ENCODE results near the gene LONRF2. TPM values are rescaled to one million over a fixed set of nuclear protein-coding genes. Genes with fewer than 3 reads are reported as not detected.

Gene LONRF2
- total RNA-seq, 1 experiment from 2014 or later: 1.6 TPM

DNA sequence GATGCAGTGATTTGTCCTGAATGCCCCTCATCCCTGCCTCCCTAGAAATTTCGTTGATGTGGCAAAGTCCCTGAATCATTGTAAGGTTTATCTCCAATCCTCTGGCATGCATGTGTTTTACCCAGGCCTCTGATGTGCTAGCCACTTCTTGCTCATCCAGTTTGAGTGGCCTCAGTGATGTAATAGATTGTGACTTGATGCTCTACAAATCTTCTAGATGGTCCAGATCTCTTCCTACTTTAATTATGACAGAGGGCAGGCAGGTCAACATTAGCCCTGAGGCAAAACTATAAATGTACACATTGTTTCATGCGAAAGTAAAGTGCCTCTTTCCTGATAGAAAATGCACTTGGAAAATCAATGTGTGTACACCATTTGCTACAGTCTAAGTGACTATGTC lies 54.5 kb downstream of the LONRF2 start:
- no TSS peak for BruUV-seq (replicated peaks)
- Histone ChIP-seq H4K20me1 (ENCODE audit: insufficient read depth) (no peaks in the 10 kb centered on the region), H3K27ac (ENCODE audit: low read depth, low read length) (no peak overlapping the region), H3K27me3 (ENCODE audit: insufficient read depth, low read length) (no peaks in the 10 kb centered on the region), H3K9me3 (ENCODE audit: control insufficient read depth in 1 of 2, insufficient read depth in 1 of 2, low read depth in 1 of 2, low read length in 2 of 2) (peaks cover 0 to 5% of the 10 kb centered on the region in 2 experiments; a peak in 1 of 4 replicates), H3K79me2 (ENCODE audit: insufficient read depth, low read length) (no peaks in the 10 kb centered on the region), H3K4me2 (ENCODE audit: low read length) (no peak overlapping the region), H3K9me2 (ENCODE audit: insufficient read depth) (no peaks in the 10 kb centered on the region), H3K36me3 (ENCODE audit: control insufficient read depth in 1 of 2, insufficient read depth in 2 of 2, low read length in 2 of 2) (no peaks in the 10 kb centered on the region), H3K4me1 (ENCODE audit: control insufficient read depth in 1 of 2, insufficient read depth in 2 of 2, low read length in 2 of 2) (0 out of 4 replicates have a peak, but pooled peaks cover 0 to 6% of the 10 kb centered on the region in 2 experiments), H3K4me3 (replicated peaks in 1 of 2; ENCODE audit: low read depth in 1 of 2, low read length in 2 of 2) (no peak overlapping the region), H2AFZ (ENCODE audit: low read depth, low read length, poor library complexity, severe bottlenecking) (no peak overlapping the region), H3K9ac (ENCODE audit: low read length) (no peak overlapping the region)
- RAD21 ChIA-PET (ENCODE audit: low non-redundant PET in 1 of 2, low total read pairs in 2 of 2, uncharacterized antibody in 2 of 2, unreplicated experiment in 2 of 2): no interaction called here
- POLR2A ChIA-PET: no interaction called here
- CTCF ChIA-PET: interaction anchor here (1.2 to 7.1 kb wide), 2 partner anchors 113 to 709 kb away, joined by 3 to 147 read pairs; no protein-coding TSS in a partner anchor
- no peak for TF ChIP-seq CBX3 (IDR thresholded peaks at IDR 0.05; ENCODE audit: low read depth)
- no peak for DNase-seq (ENCODE audit: low read depth, low spot score)
- intact Hi-C loops (cut with micrococcal nuclease): loop anchor here (10.0 kb wide), 1 partner anchor 297 kb away; the partner anchor contains the start of gene PDCL3
- no peak for ATAC-seq

DNA sequence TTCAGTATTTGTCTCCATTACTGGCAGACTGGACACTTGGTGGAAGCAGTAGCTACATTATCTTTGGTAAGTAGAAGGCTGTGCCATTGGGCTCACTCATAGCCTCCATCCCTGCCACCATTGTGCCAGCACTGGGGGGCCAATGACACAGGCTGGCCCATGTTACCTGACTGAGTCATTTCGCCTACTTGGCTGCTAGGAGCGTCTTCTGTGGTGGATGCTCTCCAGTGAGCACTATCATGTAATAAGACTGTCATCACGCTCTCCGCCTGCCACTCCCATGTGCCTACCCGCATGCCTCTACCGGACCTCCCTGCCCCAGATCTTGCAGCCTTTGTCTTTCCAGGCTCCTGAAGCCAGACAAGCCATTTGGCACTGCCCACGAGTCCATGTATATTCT lies 56.2 kb downstream of the LONRF2 start:
- intact Hi-C loops (cut with micrococcal nuclease): loop anchor here (10.0 kb wide), 1 partner anchor 299 kb away; the partner anchor contains the start of gene PDCL3
- ChIA-PET CTCF (interaction anchor here (1.2 to 7.1 kb wide), 2 partner anchors 114 to 156 kb away, joined by 4 to 147 read pairs; no protein-coding TSS in a partner anchor), RAD21 (ENCODE audit: low non-redundant PET in 1 of 2, low total read pairs in 2 of 2, uncharacterized antibody in 2 of 2, unreplicated experiment in 2 of 2) (interaction anchor here in 1 of 2 experiments (1.2 kb wide), 1 partner anchor 25 kb away, joined by 3 read pairs; no protein-coding TSS in a partner anchor), POLR2A (interaction anchor here (0.9 kb wide), 1 partner anchor 107 kb away, joined by 3 read pairs; no protein-coding TSS in a partner anchor)
- no peaks in the 10 kb centered on the region for H3K79me2 ChIP-seq (ENCODE audit: insufficient read depth, low read length)
- H3K9me2 ChIP-seq (ENCODE audit: insufficient read depth): no peaks in the 10 kb centered on the region
- no peak overlapping the region for H3K27ac ChIP-seq (ENCODE audit: low read depth, low read length)
- no peak overlapping the region for H2AFZ ChIP-seq (ENCODE audit: low read depth, low read length, poor library complexity, severe bottlenecking)
- H3K4me2 ChIP-seq (ENCODE audit: low read length): no peak overlapping the region
- 0 out of 4 replicates have a peak, but pooled peaks cover 0 to 6% of the 10 kb centered on the region in 2 experiments for H3K4me1 ChIP-seq (ENCODE audit: control insufficient read depth in 1 of 2, insufficient read depth in 2 of 2, low read length in 2 of 2)
- no peak for ATAC-seq
- H3K36me3 ChIP-seq (ENCODE audit: control insufficient read depth in 1 of 2, insufficient read depth in 2 of 2, low read length in 2 of 2): no peaks in the 10 kb centered on the region
- H3K27me3 ChIP-seq (ENCODE audit: insufficient read depth, low read length): no peaks in the 10 kb centered on the region
- peaks cover 3 to 5% of the 10 kb centered on the region in 2 experiments; a peak in 2 of 4 replicates for H3K9me3 ChIP-seq (ENCODE audit: control insufficient read depth in 1 of 2, insufficient read depth in 1 of 2, low read depth in 1 of 2, low read length in 2 of 2)
- no peak overlapping the region for H3K9ac ChIP-seq (ENCODE audit: low read length)
- H4K20me1 ChIP-seq (ENCODE audit: insufficient read depth): no peaks in the 10 kb centered on the region
- no peak for DNase-seq (ENCODE audit: low read depth, low spot score)
- no peak overlapping the region for H3K4me3 ChIP-seq (replicated peaks in 1 of 2; ENCODE audit: low read depth in 1 of 2, low read length in 2 of 2)
- no TSS peak for BruUV-seq (replicated peaks)
- TF ChIP-seq ZFX (IDR thresholded peaks at IDR 0.05) (no peak), EZH2phosphoT487 (IDR thresholded peaks at IDR 0.05; ENCODE audit: borderline replicate concordance) (no peak), FOSL1 (IDR thresholded peaks at IDR 0.05; ENCODE audit: low read depth) (no peak), ELF1 (IDR thresholded peaks at IDR 0.05; ENCODE audit: borderline replicate concordance, low read depth) (no peak), REST (IDR thresholded peaks at IDR 0.05; ENCODE audit: low read depth) (no peak), CEBPB (IDR thresholded peaks at IDR 0.05; ENCODE audit: low read depth) (no peak), ZNF274 (IDR thresholded peaks at IDR 0.05; ENCODE audit: low read depth, low read length) (no peak), CTCF (IDR thresholded peaks at IDR 0.05 in 2 of 3, conservative IDR thresholded peaks at IDR 0.05 in 1 of 3; ENCODE audit: borderline replicate concordance in 1 of 3, insufficient read depth in 1 of 3, low read depth in 2 of 3, low read length in 2 of 3) (no peak), ATF3 (IDR thresholded peaks at IDR 0.05) (no peak), CBX3 (IDR thresholded peaks at IDR 0.05; ENCODE audit: low read depth) (no peak)
- TF ChIP-seq, protein P1, sequence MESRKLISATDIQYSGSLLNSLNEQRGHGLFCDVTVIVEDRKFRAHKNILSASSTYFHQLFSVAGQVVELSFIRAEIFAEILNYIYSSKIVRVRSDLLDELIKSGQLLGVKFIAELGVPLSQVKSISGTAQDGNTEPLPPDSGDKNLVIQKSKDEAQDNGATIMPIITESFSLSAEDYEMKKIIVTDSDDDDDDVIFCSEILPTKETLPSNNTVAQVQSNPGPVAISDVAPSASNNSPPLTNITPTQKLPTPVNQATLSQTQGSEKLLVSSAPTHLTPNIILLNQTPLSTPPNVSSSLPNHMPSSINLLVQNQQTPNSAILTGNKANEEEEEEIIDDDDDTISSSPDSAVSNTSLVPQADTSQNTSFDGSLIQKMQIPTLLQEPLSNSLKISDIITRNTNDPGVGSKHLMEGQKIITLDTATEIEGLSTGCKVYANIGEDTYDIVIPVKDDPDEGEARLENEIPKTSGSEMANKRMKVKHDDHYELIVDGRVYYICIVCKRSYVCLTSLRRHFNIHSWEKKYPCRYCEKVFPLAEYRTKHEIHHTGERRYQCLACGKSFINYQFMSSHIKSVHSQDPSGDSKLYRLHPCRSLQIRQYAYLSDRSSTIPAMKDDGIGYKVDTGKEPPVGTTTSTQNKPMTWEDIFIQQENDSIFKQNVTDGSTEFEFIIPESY (IDR thresholded peaks at IDR 0.05; ENCODE audit: extremely low read depth, insufficient replicate concordance, low read length): no peak

Measured in HCT116 (cell line).